Thoracic aorta (tissue), 2 donors: ENCODE data around the gene DNAH11. TPM values are rescaled to one million over a fixed set of nuclear protein-coding genes. Genes with fewer than 3 reads are reported as not detected.

Experiments used
- ATAC-seq: fragments of 150-250 bp; one replicate; pipeline ENCODE4 v1.8.0; 2017; ENCODE audit warnings: low read depth; ENCODE audit not compliant: insufficient number of reproducible peaks, low FRiP score
- DNase-seq: peaks from one replicate; pipeline ENCODE4 v3.0.0-alpha.2; 2020; ENCODE audit warnings: low spot score
- H3K27ac ChIP-seq, 2 donors: fragments of 200-600 bp; sonication (generic); 1 replicate in 1 of 2; 2 replicates in 1 of 2; pipeline ENCODE4 v1.5.1; 2016; ENCODE audit warnings: mild to moderate bottlenecking in 2 of 2, moderate library complexity in 2 of 2
- H3K27me3 ChIP-seq: fragments of 200-600 bp; sonication (generic); replicated peaks from 2 replicates; pipeline ENCODE4 v1.6.0; 2016; ENCODE audit warnings: mild to moderate bottlenecking; ENCODE audit not compliant: insufficient read depth
- H3K36me3 ChIP-seq: fragments of 200-600 bp; sonication (generic); one replicate; pipeline ENCODE4 v1.5.1; 2016
- H3K4me1 ChIP-seq, 2 donors: fragments of 200-600 bp; sonication (generic); 1 replicate in 1 of 2; 2 replicates in 1 of 2; pipeline versions ENCODE4 v1.5.1 to v1.6.0; 2016; ENCODE audit warnings: low read depth in 2 of 2, mild to moderate bottlenecking in 1 of 2; ENCODE audit not compliant: control insufficient read depth in 1 of 2
- H3K4me3 ChIP-seq: fragments of 200-600 bp; sonication (generic); 2 replicates; pipeline ENCODE4 v1.5.1; 2016; ENCODE audit warnings: mild to moderate bottlenecking
- H3K9me3 ChIP-seq: fragments of 200-600 bp; sonication (generic); 2 replicates; pipeline ENCODE4 v1.5.1; 2016
- total RNA-seq, 2 donors: library from RNA; depleted of rRNA; stranded (reverse); fragments of >200 nt; gene quantifications; one replicate each; pipeline versions ENCODE4 v1.1.0 to v1.2.3, GENCODE V29; 2016
- TF ChIP-seq, protein P1 (sequence below): fragments of 200-600 bp; sonication (generic); IDR thresholded peaks from one replicate; pipeline ENCODE4 v1.5.1; 2019; ENCODE audit warnings: antibody characterized with exemption

DNAH11 gene
- total RNA-seq, 2 donors from 2014 or later: 1.9 to 16.2 TPM

DNA sequence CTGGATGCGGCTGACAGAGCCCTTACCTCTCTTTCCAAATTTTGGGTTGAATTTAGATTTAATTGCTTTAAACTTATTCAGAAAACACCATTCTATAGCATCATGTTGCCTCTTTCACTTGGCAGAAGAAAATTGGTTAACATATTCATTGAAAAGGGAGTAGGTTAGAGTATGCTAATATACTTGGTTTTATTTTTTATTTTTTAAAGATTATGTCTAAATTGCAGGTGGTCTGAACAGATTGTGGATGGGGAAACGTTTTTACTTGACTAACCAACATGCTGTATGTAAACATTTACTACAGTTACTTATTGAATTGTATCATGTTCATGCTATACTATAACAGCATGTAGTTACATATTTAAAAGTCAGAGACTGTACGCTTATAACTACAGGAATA is 65.6 kb downstream of the DNAH11 start:
- Histone ChIP-seq H3K27me3 (no peaks in the 10 kb centered on the region), H3K36me3 (no peaks in the 10 kb centered on the region), H3K4me3 (no peak overlapping the region), H3K9me3 (no peaks in the 10 kb centered on the region), H3K27ac (no peak overlapping the region), H3K4me1 (no peaks in the 10 kb centered on the region)
- TF ChIP-seq, protein P1, sequence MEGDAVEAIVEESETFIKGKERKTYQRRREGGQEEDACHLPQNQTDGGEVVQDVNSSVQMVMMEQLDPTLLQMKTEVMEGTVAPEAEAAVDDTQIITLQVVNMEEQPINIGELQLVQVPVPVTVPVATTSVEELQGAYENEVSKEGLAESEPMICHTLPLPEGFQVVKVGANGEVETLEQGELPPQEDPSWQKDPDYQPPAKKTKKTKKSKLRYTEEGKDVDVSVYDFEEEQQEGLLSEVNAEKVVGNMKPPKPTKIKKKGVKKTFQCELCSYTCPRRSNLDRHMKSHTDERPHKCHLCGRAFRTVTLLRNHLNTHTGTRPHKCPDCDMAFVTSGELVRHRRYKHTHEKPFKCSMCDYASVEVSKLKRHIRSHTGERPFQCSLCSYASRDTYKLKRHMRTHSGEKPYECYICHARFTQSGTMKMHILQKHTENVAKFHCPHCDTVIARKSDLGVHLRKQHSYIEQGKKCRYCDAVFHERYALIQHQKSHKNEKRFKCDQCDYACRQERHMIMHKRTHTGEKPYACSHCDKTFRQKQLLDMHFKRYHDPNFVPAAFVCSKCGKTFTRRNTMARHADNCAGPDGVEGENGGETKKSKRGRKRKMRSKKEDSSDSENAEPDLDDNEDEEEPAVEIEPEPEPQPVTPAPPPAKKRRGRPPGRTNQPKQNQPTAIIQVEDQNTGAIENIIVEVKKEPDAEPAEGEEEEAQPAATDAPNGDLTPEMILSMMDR: no peak
- ATAC-seq (no peak), DNase-seq (no peak)

DNA sequence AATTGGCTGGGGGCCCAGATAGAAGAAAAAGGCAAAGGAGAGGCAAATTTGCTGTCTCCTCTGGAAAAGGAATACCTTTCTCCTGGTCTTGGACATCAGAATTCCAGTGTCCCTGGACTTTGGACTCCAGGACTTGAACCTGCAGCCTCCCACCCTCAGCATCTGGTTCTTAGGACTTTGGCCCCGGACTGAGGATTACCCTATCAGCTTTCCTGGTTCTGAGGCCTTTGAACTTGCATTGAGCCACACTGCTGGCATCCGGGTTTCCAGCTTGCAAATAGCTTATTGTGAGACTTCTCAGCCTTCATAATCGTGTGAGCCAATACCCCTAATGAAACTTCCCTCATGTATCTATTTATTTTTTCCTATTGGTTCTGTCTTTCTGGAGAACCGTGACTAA is 68.3 kb downstream of the DNAH11 start:
- Histone ChIP-seq H3K4me3 (no peak overlapping the region), H3K36me3 (no peaks in the 10 kb centered on the region), H3K4me1 (no peaks in the 10 kb centered on the region), H3K27me3 (no peaks in the 10 kb centered on the region), H3K9me3 (no peaks in the 10 kb centered on the region), H3K27ac (no peak overlapping the region)
- TF ChIP-seq, protein P1: no peak
- DNase-seq: no peak
- ATAC-seq: no peak

DNA sequence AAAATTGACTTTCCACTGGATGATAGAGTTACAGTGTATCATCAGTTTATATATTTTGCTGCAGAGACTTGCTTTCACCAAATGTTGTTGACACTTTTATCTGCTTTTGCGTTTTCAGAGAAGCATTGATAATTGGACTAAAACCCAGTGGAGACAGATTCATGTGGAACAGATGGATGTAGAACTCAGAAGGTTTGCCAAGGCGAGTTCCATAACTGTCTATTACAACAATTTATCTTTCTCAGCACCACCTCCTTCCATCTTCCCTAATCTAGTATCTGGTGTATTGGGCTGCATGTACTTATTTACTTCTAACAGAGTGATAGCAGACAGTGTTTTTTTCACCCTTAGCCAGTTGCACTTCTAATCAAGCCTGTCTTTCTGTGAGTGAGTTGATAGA is 73.3 kb downstream of the DNAH11 start:
- H3K27ac ChIP-seq: no peak overlapping the region
- TF ChIP-seq, protein P1: no peak
- H3K27me3 ChIP-seq: no peaks in the 10 kb centered on the region
- ATAC-seq (no peak), DNase-seq (no peak)
- H3K4me3 ChIP-seq: no peak overlapping the region
- no peaks in the 10 kb centered on the region for H3K4me1 ChIP-seq
- no peaks in the 10 kb centered on the region for H3K9me3 ChIP-seq
- H3K36me3 ChIP-seq: no peaks in the 10 kb centered on the region

DNA sequence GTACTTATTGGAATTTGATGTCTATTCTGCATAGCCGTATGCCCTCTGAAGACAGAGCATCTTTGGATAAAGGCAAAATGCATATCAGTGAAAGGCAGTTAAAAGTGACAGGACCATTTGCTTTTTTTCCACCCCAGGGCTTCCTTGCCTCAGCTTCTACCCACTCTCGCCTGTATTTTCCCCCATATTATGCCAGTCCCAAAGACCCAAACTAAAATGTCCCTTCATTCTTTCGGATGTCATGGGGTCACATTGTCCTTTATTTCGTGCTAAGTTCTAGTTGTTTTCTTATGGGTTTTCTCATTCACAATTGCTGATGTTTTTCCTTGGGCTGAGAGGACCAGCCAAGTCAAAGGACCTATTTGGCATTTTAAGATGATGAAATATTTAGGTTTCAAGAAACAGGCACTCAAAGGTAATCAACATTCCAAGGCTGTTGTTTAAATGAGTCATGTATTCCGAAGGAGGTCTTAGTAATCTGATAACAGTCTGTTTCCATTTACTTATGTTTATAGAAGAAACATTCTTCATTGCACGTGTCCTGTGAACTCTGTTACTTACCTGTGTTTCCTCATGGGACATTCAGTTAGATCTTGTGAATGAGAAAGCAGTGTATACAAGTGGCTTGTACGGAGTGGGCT is 74.1 kb downstream of the DNAH11 start:
- Histone ChIP-seq H3K27ac (peak overlapping the region in 1 of 2 donors; percentile 43), H3K36me3 (no peaks in the 10 kb centered on the region), H3K27me3 (no peaks in the 10 kb centered on the region), H3K9me3 (no peaks in the 10 kb centered on the region), H3K4me1 (no peaks in the 10 kb centered on the region), H3K4me3 (no peak overlapping the region)
- TF ChIP-seq, protein P1: no peak
- DNase-seq: no peak
- no peak for ATAC-seq

DNA sequence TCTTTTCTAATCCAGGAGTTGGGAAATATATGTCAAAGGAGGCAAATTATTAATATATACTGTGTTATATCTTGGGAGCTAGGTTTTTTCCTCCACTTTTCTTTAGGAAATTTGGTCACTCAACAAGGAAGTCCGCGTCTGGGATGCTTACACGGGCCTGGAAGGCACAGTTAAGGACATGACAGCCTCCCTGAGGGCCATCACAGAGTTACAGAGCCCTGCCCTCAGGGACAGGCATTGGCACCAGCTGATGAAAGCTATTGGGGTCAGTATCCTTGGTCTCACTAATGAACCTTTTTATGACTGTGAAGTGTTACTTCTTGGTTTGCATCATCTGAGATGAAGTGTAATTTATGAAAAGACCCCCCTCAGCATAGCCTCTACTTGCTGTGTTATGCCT is 74.7 kb downstream of the DNAH11 start:
- Histone ChIP-seq H3K27ac (peak overlapping the region in 1 of 2 donors; percentile 43), H3K27me3 (no peaks in the 10 kb centered on the region), H3K9me3 (no peaks in the 10 kb centered on the region), H3K4me1 (no peaks in the 10 kb centered on the region), H3K36me3 (no peaks in the 10 kb centered on the region), H3K4me3 (no peak overlapping the region)
- DNase-seq (no peak), ATAC-seq (no peak)
- TF ChIP-seq, protein P1: no peak
